HUES6 (cell line): ENCODE results near the gene BCL2L1.

ENCODE experiments used
- H3K27ac ChIP-seq: 2 replicates; pipeline ENCODE4 v1.7.0; 2013; ENCODE audit warnings: low read depth, mild to moderate bottlenecking, low read length, inconsistent platforms
- H3K27me3 ChIP-seq: 2 replicates; pipeline ENCODE4 v1.6.1; 2013; ENCODE audit warnings: low read length; ENCODE audit not compliant: control insufficient read depth, insufficient read depth
- H3K36me3 ChIP-seq: 2 replicates; pipeline ENCODE4 v1.6.1; 2013; ENCODE audit warnings: low read length; ENCODE audit not compliant: control insufficient read depth, insufficient read depth
- H3K4me1 ChIP-seq: 2 replicates; pipeline ENCODE4 v1.6.1; 2013; ENCODE audit warnings: low read length; ENCODE audit not compliant: control insufficient read depth, insufficient read depth
- H3K4me3 ChIP-seq: 2 replicates; pipeline ENCODE4 v1.5.1; 2013; ENCODE audit warnings: low read depth, low read length
- H3K9ac ChIP-seq: one replicate; pipeline ENCODE4 v1.6.1; 2013; ENCODE audit warnings: mild to moderate bottlenecking, low read length
- H3K9me3 ChIP-seq: 2 replicates; pipeline ENCODE4 v1.6.1; 2013; ENCODE audit warnings: low read depth, low read length; ENCODE audit not compliant: control insufficient read depth, insufficient read depth

BCL2L1 gene

DNA sequence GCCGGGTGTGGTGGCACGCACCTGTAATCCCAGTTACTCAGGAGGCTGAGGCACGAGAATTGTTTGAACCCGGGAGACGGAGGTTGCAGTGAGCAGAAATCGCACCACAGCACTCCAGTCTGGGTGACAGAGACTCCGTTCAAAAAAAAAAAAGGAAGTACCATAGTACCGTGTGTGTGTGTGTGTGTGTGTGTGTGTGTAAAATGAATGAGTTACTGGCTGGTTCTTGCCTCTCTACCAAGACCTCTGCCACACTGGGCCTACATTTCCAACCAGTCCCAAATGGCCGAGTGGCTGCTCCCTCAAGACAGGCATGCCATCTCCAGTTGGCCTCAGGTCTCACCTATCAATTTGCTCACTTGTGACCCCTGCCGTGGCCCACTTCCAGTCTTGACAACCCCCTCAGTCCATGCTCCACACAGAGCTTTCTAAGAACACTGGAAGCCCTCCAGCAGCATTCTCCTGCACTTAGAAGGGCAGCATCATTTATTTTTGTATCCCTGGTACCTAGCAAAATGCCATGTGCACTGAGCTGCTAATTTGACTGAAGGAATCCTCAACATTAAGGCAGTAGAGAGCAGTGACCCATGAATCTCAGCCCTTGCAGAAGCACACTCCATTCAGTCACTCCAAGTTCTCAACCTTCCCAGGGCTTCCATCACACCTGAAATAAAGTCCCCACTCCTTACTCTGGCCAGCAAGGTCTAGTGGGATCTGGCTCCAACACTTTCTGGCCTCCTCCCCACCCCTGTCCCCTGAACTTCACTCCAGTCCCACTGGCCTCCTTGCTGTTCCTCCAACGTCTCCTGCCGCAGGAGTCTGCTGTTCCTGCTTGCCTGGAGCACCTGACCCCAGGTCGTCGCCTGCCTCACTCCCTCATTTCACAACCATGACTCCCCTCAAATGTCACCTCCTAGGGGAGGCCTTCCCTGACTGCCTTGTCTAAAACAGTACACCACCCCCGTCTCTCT is 55.1 kb downstream of the BCL2L1 start:
- H3K27me3 ChIP-seq, result no peaks in the 10 kb centered on the region
- H3K27ac ChIP-seq, result no peak overlapping the region
- H3K4me3 ChIP-seq, result no peak overlapping the region
- no peak overlapping the region for H3K9ac ChIP-seq
- peaks cover 19% of the 10 kb centered on the region for H3K36me3 ChIP-seq
- H3K9me3 ChIP-seq, result no peaks in the 10 kb centered on the region
- H3K4me1 ChIP-seq, result peaks cover 33% of the 10 kb centered on the region; the same call in 1 of the 2 replicates

- Histone ChIP-seq H3K27ac (no peak overlapping the region), H3K4me1 (peaks cover 43% of the 10 kb centered on the region; the same call in 1 of the 2 replicates), H3K27me3 (no peaks in the 10 kb centered on the region), H3K36me3 (peaks cover 19% of the 10 kb centered on the region), H3K9me3 (no peaks in the 10 kb centered on the region), H3K4me3 (no peak overlapping the region), H3K9ac (no peak overlapping the region)
Measured at GRCh38 chr20:31666258-31667042, 56.2 kb downstream of the BCL2L1 start.

DNA sequence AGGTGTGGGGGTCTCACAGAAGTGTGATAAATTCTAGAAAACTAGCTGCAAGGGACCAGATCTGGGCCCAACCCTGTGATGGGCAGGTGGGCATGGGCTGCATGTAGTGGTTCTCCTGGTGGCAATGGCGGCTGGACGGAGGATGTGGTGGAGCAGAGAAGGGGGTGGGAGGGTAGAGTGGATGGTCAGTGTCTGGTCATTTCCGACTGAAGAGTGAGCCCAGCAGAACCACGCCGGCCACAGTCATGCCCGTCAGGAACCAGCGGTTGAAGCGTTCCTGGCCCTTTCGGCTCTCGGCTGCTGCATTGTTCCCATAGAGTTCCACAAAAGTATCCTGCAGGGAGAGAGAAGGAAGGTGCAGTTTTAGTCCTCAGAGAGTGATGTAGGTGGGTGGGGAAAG is 56.9 kb downstream of the BCL2L1 start:
- no peak overlapping the region for H3K9ac ChIP-seq
- H3K27me3 ChIP-seq, result no peaks in the 10 kb centered on the region
- peaks cover 45% of the 10 kb centered on the region; the same call in 1 of the 2 replicates for H3K4me1 ChIP-seq
- no peak overlapping the region for H3K27ac ChIP-seq
- no peaks in the 10 kb centered on the region for H3K9me3 ChIP-seq
- peaks cover 19% of the 10 kb centered on the region for H3K36me3 ChIP-seq
- no peak overlapping the region for H3K4me3 ChIP-seq

GRCh38 chr20:31664696-31665354 is 57.8 kb downstream of the BCL2L1 start:
- peaks cover 19% of the 10 kb centered on the region for H3K36me3 ChIP-seq
- H3K27me3 ChIP-seq, result no peaks in the 10 kb centered on the region
- H3K4me1 ChIP-seq, result peaks cover 45% of the 10 kb centered on the region; the same call in 1 of the 2 replicates
- no peak overlapping the region for H3K9ac ChIP-seq
- no peak overlapping the region for H3K27ac ChIP-seq
- H3K4me3 ChIP-seq, result no peak overlapping the region
- no peaks in the 10 kb centered on the region for H3K9me3 ChIP-seq

DNA sequence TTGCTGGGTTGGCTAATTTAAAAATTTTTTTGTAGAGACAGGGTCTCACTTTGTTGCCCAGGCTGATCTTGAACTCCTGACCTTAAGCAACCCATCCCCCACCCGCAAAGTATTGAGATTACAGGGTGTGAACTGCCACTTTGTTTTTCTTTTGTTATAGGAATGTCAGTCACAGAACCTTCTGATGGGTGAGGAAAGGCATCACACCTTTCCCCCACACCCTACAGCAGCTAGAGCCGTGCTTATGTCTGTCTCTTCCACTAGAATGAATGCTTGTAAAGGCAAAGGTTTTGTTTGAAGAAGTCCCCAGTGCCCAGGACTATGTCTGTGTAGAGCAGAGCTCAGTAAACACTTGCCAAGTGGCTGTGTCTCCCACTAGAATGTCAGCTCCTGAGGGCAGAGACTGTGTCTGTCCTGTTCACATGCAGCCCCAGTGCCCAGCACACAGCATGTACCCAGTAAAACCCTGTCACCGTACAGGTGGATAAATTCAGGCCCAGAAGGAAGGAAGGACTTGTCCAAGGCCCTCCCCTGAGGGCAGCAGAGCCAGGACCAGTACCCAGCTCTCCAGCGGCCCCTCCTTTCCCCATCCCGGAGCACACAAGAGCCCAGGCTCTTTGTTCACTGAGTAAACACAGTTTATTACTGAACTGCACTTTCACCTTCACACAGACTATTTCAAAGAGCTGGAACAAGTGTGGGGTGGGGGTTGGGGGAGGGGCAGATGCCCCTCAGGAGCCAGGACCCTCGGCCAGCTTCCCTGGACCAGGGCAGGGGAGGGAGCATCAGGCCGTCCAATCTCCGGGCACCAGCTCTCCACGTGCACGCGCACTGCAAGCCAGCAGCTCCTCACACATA is 58.6 kb downstream of the BCL2L1 start:
- no peaks in the 10 kb centered on the region for H3K9me3 ChIP-seq
- H3K4me1 ChIP-seq, result peaks cover 45% of the 10 kb centered on the region; the same call in 1 of the 2 replicates
- H3K27ac ChIP-seq, result no peak overlapping the region
- peaks cover 19% of the 10 kb centered on the region for H3K36me3 ChIP-seq
- H3K4me3 ChIP-seq, result no peak overlapping the region
- H3K27me3 ChIP-seq, result no peaks in the 10 kb centered on the region
- H3K9ac ChIP-seq, result peak overlapping the region; percentile 20

DNA sequence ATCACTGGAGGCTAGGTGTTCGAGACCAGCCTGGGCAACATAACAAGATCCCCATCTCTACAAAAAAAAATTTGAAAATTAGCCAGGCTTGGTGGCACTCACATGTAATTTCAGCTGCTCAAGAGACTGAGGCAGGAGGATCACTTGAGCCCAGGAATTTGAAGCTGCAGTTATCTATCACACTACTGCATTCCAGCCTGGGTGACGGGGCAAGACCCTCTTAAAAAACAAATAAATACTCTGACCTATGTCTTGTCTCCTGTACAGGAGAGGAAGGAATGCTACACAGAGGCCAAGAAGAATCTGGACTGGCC is 59.2 kb downstream of the BCL2L1 start:
- no peaks in the 10 kb centered on the region for H3K27me3 ChIP-seq
- H3K9me3 ChIP-seq, result no peaks in the 10 kb centered on the region
- H3K4me3 ChIP-seq, result no peak overlapping the region
- peaks cover 45% of the 10 kb centered on the region; the same call in 1 of the 2 replicates for H3K4me1 ChIP-seq
- H3K9ac ChIP-seq, result no peak overlapping the region
- no peak overlapping the region; the same call in 1 of the 2 replicates for H3K27ac ChIP-seq
- peaks cover 19% of the 10 kb centered on the region for H3K36me3 ChIP-seq

DNA sequence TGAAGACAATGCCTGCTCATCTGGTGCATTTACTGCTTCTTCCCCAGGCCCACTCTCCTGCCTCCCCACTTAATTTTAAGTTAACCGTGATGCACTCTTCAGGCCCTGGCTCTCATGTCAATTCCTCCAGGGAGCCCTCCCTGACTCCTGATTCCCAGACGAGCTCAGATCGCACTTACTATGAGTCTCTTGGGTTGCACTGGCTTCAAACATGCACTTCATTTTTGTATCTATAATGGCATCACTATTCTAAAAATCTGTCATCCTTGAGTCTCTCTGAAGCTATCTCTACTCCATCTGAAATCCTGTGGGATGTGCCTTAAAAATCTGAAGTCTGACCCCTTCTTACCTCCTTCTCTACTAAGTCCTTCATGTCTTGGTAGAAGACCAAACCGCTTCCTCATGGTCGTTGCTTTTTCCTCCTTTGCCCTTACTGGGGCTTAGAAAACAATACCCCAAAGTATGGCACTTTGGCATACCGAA is 60.3 kb downstream of the BCL2L1 start:
- no peak overlapping the region for H3K27ac ChIP-seq

GRCh38 chr20:31661625-31662371 is 60.9 kb downstream of the BCL2L1 start:
- H3K36me3 ChIP-seq, result peaks cover 19% of the 10 kb centered on the region
- H3K27ac ChIP-seq, result no peak overlapping the region
- no peaks in the 10 kb centered on the region for H3K27me3 ChIP-seq
- H3K9me3 ChIP-seq, result no peaks in the 10 kb centered on the region
- H3K4me1 ChIP-seq, result peaks cover 39% of the 10 kb centered on the region; the same call in 1 of the 2 replicates
- peak overlapping the region; percentile 7 for H3K9ac ChIP-seq
- peak overlapping the region; percentile 60 for H3K4me3 ChIP-seq

More for the DNA sequence above, 60.3 kb downstream of the BCL2L1 start:
- Histone ChIP-seq H3K4me1 (peaks cover 41% of the 10 kb centered on the region; the same call in 1 of the 2 replicates), H3K9me3 (no peaks in the 10 kb centered on the region), H3K9ac (no peak overlapping the region), H3K36me3 (peaks cover 19% of the 10 kb centered on the region), H3K27me3 (no peaks in the 10 kb centered on the region), H3K4me3 (peak overlapping the region; percentile 60; the same call in 1 of the 2 replicates)

- no peaks in the 10 kb centered on the region for H3K36me3 ChIP-seq
- H3K27ac ChIP-seq, result no peak overlapping the region
- H3K9ac ChIP-seq, result no peak overlapping the region
- no peaks in the 10 kb centered on the region for H3K4me1 ChIP-seq
- no peak overlapping the region for H3K4me3 ChIP-seq
- H3K9me3 ChIP-seq, result no peaks in the 10 kb centered on the region
- no peaks in the 10 kb centered on the region for H3K27me3 ChIP-seq
Measured at GRCh38 chr20:31654534-31654933, 68.1 kb downstream of the BCL2L1 start.
